ENCODE data around the gene SERPINB1. TPM values are rescaled to one million over a fixed set of nuclear protein-coding genes. Genes with fewer than 3 reads are reported as not detected.

SERPINB1 gene
- total RNA-seq, 4 donors from 2014 or later = 24.8 to 79.0 (median 45.4) TPM

DNA sequence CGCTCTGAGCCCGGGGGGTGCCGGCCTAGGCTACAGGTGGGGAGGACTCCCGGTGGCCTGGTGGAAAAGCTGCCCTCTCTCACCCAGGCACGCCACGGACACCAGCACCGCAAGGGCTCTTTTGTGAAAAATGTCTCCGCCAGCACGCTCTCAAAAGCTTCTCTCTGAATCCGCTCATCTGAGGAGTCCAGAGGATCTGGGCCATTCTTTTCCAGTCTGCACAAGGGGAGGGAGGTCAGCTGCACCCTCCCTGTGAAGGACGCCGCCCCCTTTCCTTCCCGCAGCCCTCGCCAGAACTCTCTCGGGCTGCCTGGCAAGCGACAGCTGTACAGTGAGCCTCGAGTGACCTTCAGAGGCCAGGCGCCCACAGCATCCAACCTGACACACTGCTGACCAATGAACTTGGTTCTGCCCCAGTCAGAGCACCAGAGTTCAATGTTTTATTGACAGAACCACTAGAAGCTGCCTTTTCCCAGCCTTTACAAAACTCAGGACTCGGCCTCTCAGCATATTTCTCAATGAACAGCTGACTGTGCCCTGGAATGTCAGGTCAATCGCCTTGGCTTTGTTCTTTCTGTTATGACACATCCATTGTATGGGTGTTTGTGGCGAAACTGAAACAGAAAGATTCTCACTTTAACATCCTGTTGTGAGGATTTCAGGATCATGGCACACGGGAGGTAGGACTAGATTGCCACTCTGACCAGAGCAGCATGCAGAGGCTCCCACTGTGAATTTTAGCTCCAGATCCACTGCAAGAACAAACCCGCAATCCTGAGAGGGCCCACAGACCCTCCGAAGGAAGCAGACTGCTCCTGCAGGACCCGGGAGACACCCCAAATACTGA is 34.8 kb upstream of the SERPINB1 start:
- H3K36me3 ChIP-seq = no peaks in the 10 kb centered on the region
- TF ChIP-seq POLR2A (IDR thresholded peaks at IDR 0.05) = peak in 1 of 2 donors; percentile 13
- TF ChIP-seq CTCF (IDR thresholded peaks at IDR 0.05) = no peak
- TF ChIP-seq POLR2AphosphoS5 (IDR thresholded peaks at IDR 0.05) = peak; percentile 86
- WGBS, 2 donors (ENCODE audit: low coverage in 1 of 2) = 43% methylated on average over 2 of the region's 25 CpGs; no CpG with 5 or more reads in 1 of the 2 donors
- peak overlapping the region; percentile 59 to 62 for H3K4me3 ChIP-seq
- peak overlapping the region; percentile 60 to 82 (median 78) for H3K27ac ChIP-seq
- peak; percentile 81 for ATAC-seq
- H3K27me3 ChIP-seq = no peaks in the 10 kb centered on the region
- H3K9me3 ChIP-seq = no peaks in the 10 kb centered on the region
- peaks cover 0 to 57% (median 16%) of the 10 kb centered on the region in 3 donors for H3K4me1 ChIP-seq

GRCh38 chr6:2875359-2876191 is 33.9 kb upstream of the SERPINB1 start:
- Histone ChIP-seq H3K4me3 (peak overlapping the region; percentile 59 to 62), H3K4me1 (peaks cover 0 to 57% (median 16%) of the 10 kb centered on the region in 3 donors), H3K9me3 (no peaks in the 10 kb centered on the region), H3K36me3 (no peaks in the 10 kb centered on the region), H3K27me3 (no peaks in the 10 kb centered on the region), H3K27ac (peak overlapping the region; percentile 32 to 82 (median 78))
- ATAC-seq = peak; percentile 24
- TF ChIP-seq EP300 (IDR thresholded peaks at IDR 0.05) (no peak), POLR2AphosphoS5 (IDR thresholded peaks at IDR 0.05) (no peak), POLR2A (IDR thresholded peaks at IDR 0.05) (no peak), CTCF (IDR thresholded peaks at IDR 0.05) (peak in 3 of 4 experiments; percentile 13 to 45 (median 27))
- 0 to 8% methylated on average over 5 to 22 of the region's 73 CpGs for WGBS, 2 donors (ENCODE audit: low coverage in 1 of 2)

- no peak for ATAC-seq
- Histone ChIP-seq H3K9me3 (no peaks in the 10 kb centered on the region), H3K27ac (peak overlapping the region in 1 of 4 donors; percentile 38), H3K36me3 (no peaks in the 10 kb centered on the region), H3K27me3 (no peaks in the 10 kb centered on the region), H3K4me3 (no peak overlapping the region), H3K4me1 (peaks cover 0 to 57% (median 16%) of the 10 kb centered on the region in 3 donors)
- no peak for TF ChIP-seq CTCF (IDR thresholded peaks at IDR 0.05)
- TF ChIP-seq POLR2A (IDR thresholded peaks at IDR 0.05) = no peak
- TF ChIP-seq EP300 (IDR thresholded peaks at IDR 0.05) = no peak
- no peak for TF ChIP-seq POLR2AphosphoS5 (IDR thresholded peaks at IDR 0.05)
- 96% methylated on average over 5 to 8 of the region's 8 CpGs for WGBS, 2 donors (ENCODE audit: low coverage in 1 of 2)
Measured at GRCh38 chr6:2873643-2874042, 32.0 kb upstream of the SERPINB1 start.

DNA sequence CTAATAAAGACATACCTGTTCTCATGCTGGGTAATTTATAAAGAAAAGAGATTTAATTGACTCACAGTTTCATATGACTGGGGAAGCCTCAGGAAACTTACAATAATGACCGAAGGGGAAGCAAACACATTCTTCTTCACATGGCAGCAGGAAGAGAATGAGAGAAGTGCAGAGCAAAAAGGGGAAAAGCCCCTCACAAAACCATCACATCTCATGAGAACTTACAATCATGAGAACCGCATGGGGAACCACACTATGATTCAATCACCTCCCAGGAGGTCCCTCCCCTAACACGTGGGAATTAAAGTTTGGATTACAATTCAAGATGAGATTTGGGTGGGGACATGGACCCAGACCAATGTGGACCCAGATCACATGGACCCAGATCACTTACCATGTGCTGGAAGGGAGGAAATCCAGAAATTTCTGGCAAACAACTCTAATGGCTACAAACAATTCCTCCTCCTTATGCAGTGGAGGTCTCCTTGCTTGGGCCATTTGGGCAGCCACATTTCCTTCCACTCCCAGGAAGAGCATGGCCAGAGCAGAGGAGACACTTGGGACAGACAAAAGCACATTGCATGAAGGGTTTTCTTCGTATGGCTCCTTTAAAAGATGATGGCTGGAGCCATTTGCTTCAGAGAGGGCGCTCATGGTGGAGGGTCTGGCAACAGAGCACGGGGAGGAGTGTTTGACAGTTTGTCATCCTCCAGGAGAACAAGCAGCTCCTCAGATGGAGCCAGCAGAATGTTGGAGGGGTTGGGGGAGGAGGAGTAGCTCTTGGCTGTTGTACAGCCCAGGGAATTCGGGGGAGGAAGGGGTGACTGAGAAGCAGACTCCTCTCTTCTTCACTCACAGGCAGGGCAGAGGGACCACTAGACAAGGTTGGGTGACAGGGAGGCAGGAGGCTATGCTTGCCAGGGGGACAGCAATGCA is 31.0 kb upstream of the SERPINB1 start:
- no peaks in the 10 kb centered on the region for H3K9me3 ChIP-seq
- no peak for TF ChIP-seq CTCF (IDR thresholded peaks at IDR 0.05)
- TF ChIP-seq POLR2A (IDR thresholded peaks at IDR 0.05) = no peak
- peak; percentile 8 for TF ChIP-seq POLR2AphosphoS5 (IDR thresholded peaks at IDR 0.05)
- no peak for TF ChIP-seq EP300 (IDR thresholded peaks at IDR 0.05)
- 39 to 52% methylated on average over 3 to 4 of the region's 7 CpGs for WGBS, 2 donors (ENCODE audit: low coverage in 1 of 2)
- H3K27me3 ChIP-seq = no peaks in the 10 kb centered on the region
- H3K4me1 ChIP-seq = peaks cover 0 to 52% (median 16%) of the 10 kb centered on the region in 3 donors
- no peaks in the 10 kb centered on the region for H3K36me3 ChIP-seq
- no peak for ATAC-seq
- H3K4me3 ChIP-seq = no peak overlapping the region
- H3K27ac ChIP-seq = peak overlapping the region in 3 of 4 donors; percentile 0 to 38 (median 27)

Measured in gastroesophageal sphincter (tissue), 4 donors.